GM12878 (cell line): Measurements from ENCODE around the gene ATP6V0D1.

ENCODE experiments used
- ATF2 ChIP-seq: IDR thresholded peaks from 2 replicates; pipeline ENCODE4 v1.6.1; 2012; ENCODE audit warnings: low read length, inconsistent platforms
- CTCF ChIP-seq, 3 experiments: IDR thresholded peaks in 2 of 3; conservative IDR thresholded peaks in 1 of 3; 2 replicates each; pipeline ENCODE4 v1.5.1; 2011; ENCODE audit warnings: low read depth in 3 of 3, low read length in 3 of 3, mild to moderate bottlenecking in 3 of 3, control low read depth in 2 of 3, moderate library complexity in 2 of 3, inconsistent platforms in 1 of 3, mixed read lengths in 1 of 3; ENCODE audit not compliant: control insufficient read depth in 2 of 3, insufficient read depth in 1 of 3; ENCODE audit errors: extremely low read depth in 1 of 3
- CUX1 ChIP-seq: IDR thresholded peaks from 2 replicates; pipeline ENCODE4 v1.6.1; 2012; ENCODE audit warnings: improper control_type of control experiment, low read depth, low read length; ENCODE audit not compliant: insufficient replicate concordance
- ELK1 ChIP-seq: IDR thresholded peaks from 2 replicates; pipeline ENCODE4 v1.6.1; 2012; ENCODE audit warnings: low read depth, low read length, improper control_type of control experiment
- EZH2 ChIP-seq: IDR thresholded peaks from 2 replicates; pipeline ENCODE4 v1.6.1; 2012; ENCODE audit warnings: low read depth, mild to moderate bottlenecking, control low read depth, inconsistent platforms, low read length, borderline replicate concordance; ENCODE audit not compliant: control insufficient read depth
- IRF4 ChIP-seq: IDR thresholded peaks from 2 replicates; pipeline ENCODE4 v1.6.1; 2011; ENCODE audit warnings: low read depth, low read length
- NFYB ChIP-seq: IDR thresholded peaks from 2 replicates; pipeline ENCODE4 v1.6.1; 2011; ENCODE audit warnings: low read depth, mild to moderate bottlenecking, low read length, improper control_type of control experiment, moderate library complexity; ENCODE audit not compliant: insufficient read depth
- POLR2A ChIP-seq: IDR thresholded peaks from 2 replicates; pipeline ENCODE4 v1.6.1; 2011; ENCODE audit warnings: low read depth, mild to moderate bottlenecking, low read length
- RAD21 ChIP-seq: IDR thresholded peaks from 2 replicates; pipeline ENCODE4 v1.6.1; 2011; ENCODE audit warnings: mild to moderate bottlenecking, low read depth, low read length, moderate library complexity; ENCODE audit not compliant: insufficient read depth
- REST ChIP-seq: IDR thresholded peaks from 2 replicates; pipeline ENCODE4 v1.6.1; 2012; ENCODE audit warnings: mild to moderate bottlenecking, low read depth, low read length
- SMAD1 ChIP-seq: fragments of 450-650 bp; IDR thresholded peaks from 2 replicates; pipeline ENCODE4 v1.6.1; 2018; ENCODE audit warnings: mild to moderate bottlenecking, low read depth; ENCODE audit not compliant: partially characterized antibody
- YY1 ChIP-seq: IDR thresholded peaks from 2 replicates; pipeline ENCODE4 v1.6.1; 2011; ENCODE audit warnings: low read depth, mild to moderate bottlenecking, low read length
- ZNF274 ChIP-seq: IDR thresholded peaks from one replicate; pipeline ENCODE4 v1.8.0; 2011; ENCODE audit not compliant: insufficient read length, insufficient read depth

- TF ChIP-seq CTCF (IDR thresholded peaks at IDR 0.05 in 2 of 3, conservative IDR thresholded peaks at IDR 0.05 in 1 of 3; ENCODE audit: control insufficient read depth in 2 of 3, extremely low read depth in 1 of 3, insufficient read depth in 1 of 3, low read depth in 3 of 3, low read length in 3 of 3): peak; percentile 44 to 60 (median 48); a peak in 5 of 6 replicates
- no peak for TF ChIP-seq REST
- no peak for TF ChIP-seq EZH2
- no peak for TF ChIP-seq ELK1
- TF ChIP-seq NFYB: no peak
- no peak for TF ChIP-seq SMAD1
- no peak for TF ChIP-seq POLR2A
- no peak for TF ChIP-seq IRF4
- no peak for TF ChIP-seq ZNF274
- TF ChIP-seq ATF2: no peak
- no peak for TF ChIP-seq CUX1
- no peak; the same call in 1 of the 2 replicates for TF ChIP-seq YY1
- TF ChIP-seq RAD21: peak; percentile 41
Observed at GRCh38 chr16:67415872-67416793, 64.8 kb downstream of the ATP6V0D1 start, which contains the start of gene ZDHHC1.
